ENCODE data around the gene NKAIN2. TPM values are rescaled to one million over a fixed set of nuclear protein-coding genes. Genes with fewer than 3 reads are reported as not detected.

The NKAIN2 gene
- total and polyA plus RNA-seq, 7 donors: under 0.01 to 4.4 (median 0.75) TPM; not detected in 1

GRCh38 chr6:124819346-124819745 lies 1015.7 kb downstream of the NKAIN2 start:
- peaks cover 0 to 33% (median 22%) of the 10 kb centered on the region in 4 donors for H3K4me1 ChIP-seq
- H3K27ac ChIP-seq: no peak overlapping the region
- H3K9me3 ChIP-seq: no peaks in the 10 kb centered on the region
- intact Hi-C loops (cut with DNase I): no loop called here
- no peaks in the 10 kb centered on the region for H3K36me3 ChIP-seq
- TF ChIP-seq CTCF (IDR thresholded peaks at IDR 0.05): no peak
- no peaks in the 10 kb centered on the region for H3K27me3 ChIP-seq
- WGBS, 2 donors: 32 to 55% methylated on average over 4 of the region's 4 CpGs
- no peak overlapping the region for H3K4me3 ChIP-seq
- no peak for DNase-seq

- Histone ChIP-seq H3K4me3 (no peak overlapping the region), H3K27ac (peak overlapping the region in 3 of 4 donors; percentile 24 to 74 (median 26)), H3K4me1 (peaks cover 0 to 28% (median 22%) of the 10 kb centered on the region in 4 donors), H3K36me3 (no peaks in the 10 kb centered on the region), H3K27me3 (no peaks in the 10 kb centered on the region), H3K9me3 (no peaks in the 10 kb centered on the region)
- no peak for DNase-seq
- intact Hi-C loops (cut with DNase I): no loop called here
- TF ChIP-seq EP300 (IDR thresholded peaks at IDR 0.05) (no peak), POLR2A (IDR thresholded peaks at IDR 0.05) (no peak), POLR2AphosphoS5 (IDR thresholded peaks at IDR 0.05) (no peak), CTCF (IDR thresholded peaks at IDR 0.05) (no peak)
These were observed 1018.5 kb downstream of the NKAIN2 start for GRCh38 chr6:124822204-124822613.

- H3K4me3 ChIP-seq: no peak overlapping the region
- peak overlapping the region in 3 of 4 donors; percentile 26 to 74 (median 66) for H3K27ac ChIP-seq
- peaks cover 0 to 28% (median 22%) of the 10 kb centered on the region in 4 donors for H3K4me1 ChIP-seq
- H3K27me3 ChIP-seq: no peaks in the 10 kb centered on the region
- no peaks in the 10 kb centered on the region for H3K9me3 ChIP-seq
- TF ChIP-seq POLR2A (IDR thresholded peaks at IDR 0.05) (no peak), POLR2AphosphoS5 (IDR thresholded peaks at IDR 0.05) (no peak), EP300 (IDR thresholded peaks at IDR 0.05) (no peak), CTCF (IDR thresholded peaks at IDR 0.05) (no peak)
- no peaks in the 10 kb centered on the region for H3K36me3 ChIP-seq
- 67 to 74% methylated on average over 3 of the region's 3 CpGs for WGBS, 2 donors
- intact Hi-C loops (cut with DNase I): no loop called here
- no peak for DNase-seq
These were observed 1019.1 kb downstream of the NKAIN2 start for GRCh38 chr6:124822721-124823120.

GRCh38 chr6:124823240-124824111 lies 1019.8 kb downstream of the NKAIN2 start:
- Histone ChIP-seq H3K9me3 (no peaks in the 10 kb centered on the region), H3K27ac (peak overlapping the region in 3 of 4 donors; percentile 66 to 74 (median 66)), H3K36me3 (no peaks in the 10 kb centered on the region), H3K4me3 (no peak overlapping the region), H3K27me3 (no peaks in the 10 kb centered on the region), H3K4me1 (peaks cover 0 to 28% (median 22%) of the 10 kb centered on the region in 4 donors)
- intact Hi-C loops (cut with DNase I): no loop called here
- TF ChIP-seq POLR2AphosphoS5 (IDR thresholded peaks at IDR 0.05): no peak
- 66% methylated on average over 14 of the region's 14 CpGs for WGBS, 2 donors
- DNase-seq: peak; percentile 63

GRCh38 chr6:124825564-124825963 lies 1021.9 kb downstream of the NKAIN2 start:
- H3K4me1 ChIP-seq: peaks cover 0 to 28% (median 22%) of the 10 kb centered on the region in 4 donors
- WGBS, 2 donors: 60 to 89% methylated on average over 2 of the region's 2 CpGs
- H3K27ac ChIP-seq: no peak overlapping the region
- no peak overlapping the region for H3K4me3 ChIP-seq
- intact Hi-C loops (cut with DNase I): no loop called here
- no peaks in the 10 kb centered on the region for H3K36me3 ChIP-seq
- H3K27me3 ChIP-seq: no peaks in the 10 kb centered on the region
- H3K9me3 ChIP-seq: no peaks in the 10 kb centered on the region
- DNase-seq: no peak
- TF ChIP-seq EP300 (IDR thresholded peaks at IDR 0.05): no peak
- no peak for TF ChIP-seq CTCF (IDR thresholded peaks at IDR 0.05)
- TF ChIP-seq POLR2AphosphoS5 (IDR thresholded peaks at IDR 0.05): no peak
- no peak for TF ChIP-seq POLR2A (IDR thresholded peaks at IDR 0.05)

Measured in sigmoid colon (tissue), 7 donors.